ENCODE data around the gene ARHGEF6.

DNA sequence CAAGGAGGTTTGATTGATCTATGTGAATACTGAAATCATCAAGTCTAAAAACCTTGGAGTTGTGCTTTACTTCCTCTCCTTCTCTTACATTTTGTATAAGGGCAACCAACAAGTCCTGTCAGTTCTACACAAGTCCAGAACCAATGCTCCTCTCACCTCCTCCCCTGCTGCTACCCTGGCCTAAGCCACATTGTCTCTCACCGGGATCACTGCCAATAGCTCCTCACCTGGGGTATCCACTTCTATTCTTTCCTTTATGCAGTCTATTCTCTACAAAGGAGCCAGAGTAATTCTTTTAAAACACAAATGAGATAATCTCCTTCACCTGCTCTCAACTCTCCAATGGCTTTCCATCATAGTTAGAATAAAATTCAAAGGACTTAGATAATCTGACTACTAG lies 13.3 kb upstream of the ARHGEF6 start:
- no peak for TF ChIP-seq CTCF (IDR thresholded peaks at IDR 0.05)
- no peak for TF ChIP-seq POLR2AphosphoS5 (IDR thresholded peaks at IDR 0.05)

All from prostate gland (tissue), 2 donors.